Measurements from ENCODE around the gene ZNF850.

The ZNF850 gene

GRCh38 chr19:36688058-36688457, 84.5 kb downstream of the ZNF850 start:
- no peak for TF ChIP-seq CTCF (IDR thresholded peaks at IDR 0.05; ENCODE audit: low read depth, low read length)
- peak overlapping the region; percentile 67 to 77 for H3K4me3 ChIP-seq (replicated peaks in 1 of 2; ENCODE audit: low read depth in 2 of 2, low read length in 2 of 2)
- DNase-seq (ENCODE audit: low read depth in 2 of 2): no peak

GRCh38 chr19:36687214-36688056, 85.2 kb downstream of the ZNF850 start, which contains the start of gene ZNF567:
TSS of gene ZNF567 (plus strand) at chr19:36687612. CDS start at chr19:36694868, 7,256 bp downstream.
- TF ChIP-seq CTCF (IDR thresholded peaks at IDR 0.05; ENCODE audit: low read depth, low read length): no peak
- H3K4me3 ChIP-seq (replicated peaks in 1 of 2; ENCODE audit: low read depth in 2 of 2, low read length in 2 of 2): peak within 1 kb of the TSS; percentile 67 to 77
- DNase-seq (ENCODE audit: low read depth in 2 of 2): peak; percentile 96

DNA sequence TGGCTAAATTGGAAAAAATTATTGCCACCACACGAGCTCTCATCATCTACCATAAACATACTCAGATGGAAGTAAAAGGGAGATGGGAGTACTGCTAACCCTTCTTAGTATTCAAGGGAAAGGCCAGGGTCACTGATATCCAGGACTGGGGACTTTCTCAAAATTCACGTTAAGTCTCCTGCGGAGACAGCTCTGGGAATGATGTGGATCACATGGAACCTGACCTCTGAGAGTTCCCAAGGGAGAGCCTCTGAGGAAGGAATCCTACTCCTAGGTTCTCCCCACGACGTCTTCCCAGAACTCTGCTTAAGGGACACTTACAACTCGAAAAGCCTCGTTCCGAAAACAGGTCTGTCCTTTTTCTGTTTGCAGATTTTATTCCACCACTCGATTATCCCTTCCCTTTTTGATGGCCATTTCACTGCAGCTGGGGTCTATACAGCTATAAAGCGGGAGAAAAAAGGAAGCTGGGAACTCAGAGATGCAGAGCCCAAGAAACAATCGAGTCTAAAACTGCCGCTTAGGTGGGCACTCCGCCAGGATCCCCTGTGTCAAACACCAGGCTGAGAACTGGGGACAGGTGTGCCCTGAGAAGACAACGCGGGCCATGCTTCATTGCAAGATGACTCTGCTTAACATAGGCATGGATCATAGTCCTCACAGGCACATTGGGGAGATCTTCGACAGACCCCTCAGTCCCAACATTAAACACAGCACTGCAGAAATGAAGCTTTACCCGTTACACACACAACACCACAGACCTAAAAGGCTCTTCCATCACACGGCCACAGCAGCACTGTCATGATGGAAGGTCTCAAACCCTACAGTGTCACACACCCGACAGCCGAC, 86.0 kb downstream of the ZNF850 start:
- H3K4me3 ChIP-seq (replicated peaks in 1 of 2; ENCODE audit: low read depth in 2 of 2, low read length in 2 of 2): peak overlapping the region; percentile 67 to 77
- no peak for TF ChIP-seq CTCF (IDR thresholded peaks at IDR 0.05; ENCODE audit: low read depth, low read length)
- peak; percentile 6 to 9 for DNase-seq (ENCODE audit: low read depth in 2 of 2)

GRCh38 chr19:36685835-36686234, 86.8 kb downstream of the ZNF850 start:
- TF ChIP-seq CTCF (IDR thresholded peaks at IDR 0.05; ENCODE audit: low read depth, low read length): no peak
- H3K4me3 ChIP-seq (replicated peaks in 1 of 2; ENCODE audit: low read depth in 2 of 2, low read length in 2 of 2): no peak overlapping the region
- DNase-seq (ENCODE audit: low read depth in 2 of 2): no peak

- DNase-seq (ENCODE audit: low read depth in 2 of 2): no peak
- no peak for TF ChIP-seq CTCF (IDR thresholded peaks at IDR 0.05; ENCODE audit: low read depth, low read length)
- no peak overlapping the region for H3K4me3 ChIP-seq (replicated peaks in 1 of 2; ENCODE audit: low read depth in 2 of 2, low read length in 2 of 2)
Measured at GRCh38 chr19:36679455-36679854, 93.2 kb downstream of the ZNF850 start.

- no peak for DNase-seq (ENCODE audit: low read depth in 2 of 2)
- TF ChIP-seq CTCF (IDR thresholded peaks at IDR 0.05; ENCODE audit: low read depth, low read length): no peak
- H3K4me3 ChIP-seq (replicated peaks in 1 of 2; ENCODE audit: low read depth in 2 of 2, low read length in 2 of 2): no peak overlapping the region
Measured at GRCh38 chr19:36674201-36674600, 98.4 kb downstream of the ZNF850 start.
